ENCODE results near the gene TRIB2. TPM values are rescaled to one million over a fixed set of nuclear protein-coding genes. Genes with fewer than 3 reads are reported as not detected.

The TRIB2 gene
- total RNA-seq, 1 donor from 2014 or later: 142 TPM

DNA sequence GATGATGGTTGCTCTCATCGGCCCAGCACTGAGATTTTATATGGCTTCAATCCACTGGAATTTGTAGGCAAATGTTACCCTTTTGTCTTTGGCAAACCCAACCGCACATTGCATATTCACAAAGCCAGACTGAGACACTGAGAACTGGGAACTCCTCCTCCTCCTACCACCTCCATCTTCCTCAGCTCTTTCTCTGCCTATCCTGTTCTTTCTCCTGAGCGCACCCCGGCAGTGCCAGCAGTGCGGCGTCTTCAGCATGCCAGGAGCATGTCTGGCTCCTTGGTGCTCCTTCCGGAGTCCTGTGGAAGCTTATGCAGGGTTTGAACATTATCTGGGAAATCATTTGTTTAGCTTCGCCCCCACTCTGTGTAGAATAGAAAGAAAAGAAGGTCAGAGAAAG lies 50.8 kb downstream of the TRIB2 start:
- Mint-ChIP-seq H3K4me3 (ENCODE audit: unreplicated experiment) (no peak overlapping the region), H3K27ac (ENCODE audit: unreplicated experiment) (no peak overlapping the region)

DNA sequence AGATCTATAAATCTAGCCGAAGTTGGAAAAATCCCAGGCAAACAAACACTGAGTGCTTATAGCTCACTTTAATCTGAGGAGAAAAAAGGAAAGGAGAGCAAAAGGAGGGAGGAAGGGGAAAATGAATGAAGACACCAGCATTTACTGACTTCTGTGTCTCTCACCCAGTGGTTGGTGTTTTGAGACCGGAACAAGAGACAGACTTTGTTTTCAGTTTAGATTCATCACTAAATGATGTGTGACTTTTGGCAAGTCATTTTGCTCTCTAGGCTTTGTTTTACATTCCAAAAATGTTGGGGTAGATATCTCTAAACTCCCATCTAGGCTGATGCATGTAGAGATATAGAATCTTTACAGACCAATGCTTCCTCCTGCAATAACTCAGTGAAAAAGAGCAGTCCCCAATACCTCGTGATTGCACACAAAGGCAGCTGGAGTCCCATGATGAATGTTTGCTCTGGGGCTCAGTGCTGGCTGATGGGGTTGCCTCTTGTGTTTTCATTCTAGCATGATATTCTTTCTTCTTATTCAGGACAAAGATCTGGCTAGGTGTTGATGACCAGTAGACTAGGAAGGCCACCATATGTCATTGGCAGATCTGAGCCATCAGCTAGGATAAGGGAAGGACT lies 51.4 kb downstream of the TRIB2 start:
- DNase-seq (ENCODE audit: extremely low spot score, unreplicated experiment): no peak
- peaks cover 4% of the 10 kb centered on the region for H3K27me3 Mint-ChIP-seq (ENCODE audit: unreplicated experiment)
- H3K27ac Mint-ChIP-seq (ENCODE audit: unreplicated experiment): no peak overlapping the region
- H3K36me3 Mint-ChIP-seq (ENCODE audit: unreplicated experiment): no peaks in the 10 kb centered on the region
- TF ChIP-seq, protein P1, sequence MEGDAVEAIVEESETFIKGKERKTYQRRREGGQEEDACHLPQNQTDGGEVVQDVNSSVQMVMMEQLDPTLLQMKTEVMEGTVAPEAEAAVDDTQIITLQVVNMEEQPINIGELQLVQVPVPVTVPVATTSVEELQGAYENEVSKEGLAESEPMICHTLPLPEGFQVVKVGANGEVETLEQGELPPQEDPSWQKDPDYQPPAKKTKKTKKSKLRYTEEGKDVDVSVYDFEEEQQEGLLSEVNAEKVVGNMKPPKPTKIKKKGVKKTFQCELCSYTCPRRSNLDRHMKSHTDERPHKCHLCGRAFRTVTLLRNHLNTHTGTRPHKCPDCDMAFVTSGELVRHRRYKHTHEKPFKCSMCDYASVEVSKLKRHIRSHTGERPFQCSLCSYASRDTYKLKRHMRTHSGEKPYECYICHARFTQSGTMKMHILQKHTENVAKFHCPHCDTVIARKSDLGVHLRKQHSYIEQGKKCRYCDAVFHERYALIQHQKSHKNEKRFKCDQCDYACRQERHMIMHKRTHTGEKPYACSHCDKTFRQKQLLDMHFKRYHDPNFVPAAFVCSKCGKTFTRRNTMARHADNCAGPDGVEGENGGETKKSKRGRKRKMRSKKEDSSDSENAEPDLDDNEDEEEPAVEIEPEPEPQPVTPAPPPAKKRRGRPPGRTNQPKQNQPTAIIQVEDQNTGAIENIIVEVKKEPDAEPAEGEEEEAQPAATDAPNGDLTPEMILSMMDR (IDR thresholded peaks at IDR 0.05): no peak
- H3K4me3 Mint-ChIP-seq (ENCODE audit: unreplicated experiment): no peak overlapping the region
- peaks cover 14% of the 10 kb centered on the region for H3K4me1 Mint-ChIP-seq (ENCODE audit: unreplicated experiment)
- peaks cover 6% of the 10 kb centered on the region for H3K9me3 Mint-ChIP-seq (ENCODE audit: unreplicated experiment)

More for the DNA sequence above, 50.8 kb downstream of the TRIB2 start:
- DNase-seq (ENCODE audit: extremely low spot score, unreplicated experiment): no peak
- peaks cover 4% of the 10 kb centered on the region for H3K27me3 Mint-ChIP-seq (ENCODE audit: unreplicated experiment)
- peaks cover 6% of the 10 kb centered on the region for H3K9me3 Mint-ChIP-seq (ENCODE audit: unreplicated experiment)
- peaks cover 17% of the 10 kb centered on the region for H3K4me1 Mint-ChIP-seq (ENCODE audit: unreplicated experiment)
- H3K36me3 Mint-ChIP-seq (ENCODE audit: unreplicated experiment): no peaks in the 10 kb centered on the region
- TF ChIP-seq, protein P1 (IDR thresholded peaks at IDR 0.05): no peak

DNA sequence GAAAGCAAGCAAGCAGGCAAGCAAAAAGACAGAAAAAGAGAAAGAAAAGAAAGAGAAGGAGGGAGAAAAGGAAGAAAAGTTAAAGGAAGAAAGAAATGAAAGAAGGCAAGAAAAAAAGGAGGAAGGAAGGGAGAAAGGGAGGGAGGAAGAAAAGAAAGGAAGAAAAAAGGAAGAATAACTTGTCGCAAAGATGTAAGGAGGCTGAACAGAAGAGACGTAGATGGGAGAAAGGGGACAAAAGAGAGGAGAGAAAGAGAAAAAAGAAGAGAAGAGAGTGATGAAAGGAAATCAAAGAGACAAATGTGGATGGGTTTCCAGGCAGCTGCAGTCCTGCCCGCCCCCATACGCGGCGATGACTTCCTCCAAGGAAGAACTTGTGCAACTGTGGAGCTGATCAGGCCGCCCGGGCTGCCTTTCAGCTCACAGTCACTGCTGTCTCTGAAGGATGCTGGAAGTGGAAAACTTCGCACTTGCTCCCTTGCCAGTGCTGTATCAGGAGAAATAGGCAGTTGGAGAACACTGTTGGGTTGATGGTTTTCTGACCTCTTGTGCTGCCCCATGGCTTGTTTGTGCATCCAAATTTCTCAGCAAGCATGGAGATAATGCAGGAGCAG lies 52.9 kb downstream of the TRIB2 start:
- Mint-ChIP-seq H3K4me1 (ENCODE audit: unreplicated experiment) (peaks cover 22% of the 10 kb centered on the region), H3K36me3 (ENCODE audit: unreplicated experiment) (no peaks in the 10 kb centered on the region), H3K4me3 (ENCODE audit: unreplicated experiment) (no peak overlapping the region), H3K27me3 (ENCODE audit: unreplicated experiment) (peaks cover 4% of the 10 kb centered on the region), H3K9me3 (ENCODE audit: unreplicated experiment) (peaks cover 1% of the 10 kb centered on the region), H3K27ac (ENCODE audit: unreplicated experiment) (no peak overlapping the region)
- no peak for DNase-seq (ENCODE audit: extremely low spot score, unreplicated experiment)
- TF ChIP-seq, protein P1 (IDR thresholded peaks at IDR 0.05): no peak

DNA sequence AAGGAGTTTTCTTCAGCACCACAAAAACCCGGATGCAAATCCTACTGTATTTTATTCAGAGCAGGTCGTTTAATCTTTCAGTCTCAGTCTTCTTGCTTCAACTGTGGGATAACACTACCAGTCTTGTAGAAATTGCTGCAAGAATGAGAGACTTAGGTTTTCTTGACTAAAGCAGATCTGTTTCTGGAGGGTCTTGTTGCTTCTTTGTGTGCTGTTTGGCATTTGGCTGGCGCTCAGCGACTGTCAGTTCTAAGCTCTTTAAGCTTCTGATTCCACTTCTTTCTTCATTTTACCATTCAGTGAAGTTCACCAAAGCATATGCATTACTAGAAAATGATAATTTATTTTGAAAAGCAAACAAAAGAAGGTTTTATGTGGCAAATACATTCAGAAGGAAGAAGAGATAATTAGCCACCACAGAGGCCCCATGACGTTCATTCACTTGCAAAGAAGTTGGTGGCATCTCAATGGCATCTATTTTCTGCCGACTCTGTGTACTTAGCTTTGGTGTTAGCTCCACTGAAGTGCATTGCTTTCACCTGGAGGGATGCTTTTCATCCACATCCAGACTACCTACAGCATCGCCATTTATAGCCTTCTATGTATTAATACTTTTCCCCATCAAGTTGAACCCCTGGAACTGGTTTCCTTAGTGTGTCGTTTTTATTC lies 53.7 kb downstream of the TRIB2 start:
- TF ChIP-seq, protein P1 (IDR thresholded peaks at IDR 0.05): no peak
- Mint-ChIP-seq H3K27ac (ENCODE audit: unreplicated experiment) (no peak overlapping the region), H3K27me3 (ENCODE audit: unreplicated experiment) (peaks cover 4% of the 10 kb centered on the region), H3K4me1 (ENCODE audit: unreplicated experiment) (peaks cover 24% of the 10 kb centered on the region), H3K4me3 (ENCODE audit: unreplicated experiment) (no peak overlapping the region), H3K36me3 (ENCODE audit: unreplicated experiment) (no peaks in the 10 kb centered on the region), H3K9me3 (ENCODE audit: unreplicated experiment) (peaks cover 4% of the 10 kb centered on the region)
- DNase-seq (ENCODE audit: extremely low spot score, unreplicated experiment): no peak

DNA sequence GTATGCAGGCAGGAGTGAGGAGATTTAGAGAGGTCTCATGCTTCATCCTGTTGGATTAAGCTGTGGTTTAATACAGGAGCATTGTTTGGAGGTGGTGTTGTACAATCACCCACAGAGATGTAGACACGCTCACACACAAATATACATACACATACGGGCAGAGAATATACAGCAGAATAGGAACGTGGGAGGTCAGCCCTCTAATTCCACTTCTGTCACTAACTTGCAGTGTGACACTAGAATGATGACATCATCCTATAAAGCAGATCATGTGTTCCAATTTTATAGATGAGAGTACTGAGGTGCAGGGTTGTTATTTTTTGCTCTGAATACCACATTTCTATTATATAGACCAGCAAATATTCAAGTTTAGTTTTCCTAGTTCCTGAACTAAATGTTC lies 54.4 kb downstream of the TRIB2 start:
- no peak overlapping the region for H3K4me3 Mint-ChIP-seq (ENCODE audit: unreplicated experiment)
- DNase-seq (ENCODE audit: extremely low spot score, unreplicated experiment): no peak
- peaks cover 4% of the 10 kb centered on the region for H3K27me3 Mint-ChIP-seq (ENCODE audit: unreplicated experiment)
- H3K27ac Mint-ChIP-seq (ENCODE audit: unreplicated experiment): no peak overlapping the region
- TF ChIP-seq, protein P1 (IDR thresholded peaks at IDR 0.05): no peak
- peaks cover 4% of the 10 kb centered on the region for H3K9me3 Mint-ChIP-seq (ENCODE audit: unreplicated experiment)
- H3K36me3 Mint-ChIP-seq (ENCODE audit: unreplicated experiment): no peaks in the 10 kb centered on the region
- H3K4me1 Mint-ChIP-seq (ENCODE audit: unreplicated experiment): peaks cover 25% of the 10 kb centered on the region
